ENCODE measurements around the gene PRSS53.
A peak's percentile ranks its signal among the peaks of the same experiment; 100 is the strongest.

The PRSS53 gene

GRCh38 chr16:31117384-31118222, 28.9 kb upstream of the PRSS53 start, which contains the start of gene KAT8:
KAT8 (plus strand) TSS chr16:31117664; CDS start chr16:31117682, 18 bp downstream.
- H3K27me3 ChIP-seq (ENCODE audit: insufficient read depth, low read length), result no peaks in the 10 kb centered on the region
- WGBS, result under 1% methylated on average over 68 of the region's 68 CpGs
- H3K27ac ChIP-seq (ENCODE audit: low read depth, low read length), result peak within 1 kb of the TSS; percentile 97
- H3K9me3 ChIP-seq (ENCODE audit: insufficient read depth, low read depth, low read length), result no peaks in the 10 kb centered on the region
- H3K9ac ChIP-seq (ENCODE audit: low read depth, low read length), result peak within 1 kb of the TSS; percentile 87
- H3K4me1 ChIP-seq (ENCODE audit: insufficient read depth, low read length), result peaks cover 7% of the 10 kb centered on the region
- H3K36me3 ChIP-seq (ENCODE audit: insufficient read depth, low read length), result peaks cover 48% of the 10 kb centered on the region
- H3K4me3 ChIP-seq (ENCODE audit: low read length), result peak within 1 kb of the TSS; percentile 89

GRCh38 chr16:31114468-31114867, 25.7 kb upstream of the PRSS53 start:
- WGBS, result 95% methylated on average over 8 of the region's 8 CpGs
- H3K9ac ChIP-seq (ENCODE audit: low read depth, low read length), result no peak overlapping the region
- no peak overlapping the region for H3K27ac ChIP-seq (ENCODE audit: low read depth, low read length)
- peaks cover 7% of the 10 kb centered on the region for H3K4me1 ChIP-seq (ENCODE audit: insufficient read depth, low read length)
- no peak overlapping the region for H3K4me3 ChIP-seq (ENCODE audit: low read length)
- no peaks in the 10 kb centered on the region for H3K27me3 ChIP-seq (ENCODE audit: insufficient read depth, low read length)
- H3K9me3 ChIP-seq (ENCODE audit: insufficient read depth, low read depth, low read length), result no peaks in the 10 kb centered on the region
- peaks cover 48% of the 10 kb centered on the region for H3K36me3 ChIP-seq (ENCODE audit: insufficient read depth, low read length)

- Histone ChIP-seq H3K9me3 (ENCODE audit: insufficient read depth, low read depth, low read length) (no peaks in the 10 kb centered on the region), H3K9ac (ENCODE audit: low read depth, low read length) (no peak overlapping the region), H3K27ac (ENCODE audit: low read depth, low read length) (no peak overlapping the region), H3K36me3 (ENCODE audit: insufficient read depth, low read length) (peaks cover 42% of the 10 kb centered on the region), H3K27me3 (ENCODE audit: insufficient read depth, low read length) (no peaks in the 10 kb centered on the region), H3K4me3 (ENCODE audit: low read length) (no peak overlapping the region), H3K4me1 (ENCODE audit: insufficient read depth, low read length) (peaks cover 5% of the 10 kb centered on the region)
- WGBS, result 92% methylated on average over 5 of the region's 5 CpGs
These were observed 24.7 kb upstream of the PRSS53 start for GRCh38 chr16:31113121-31114120.

- Histone ChIP-seq H3K27ac (ENCODE audit: low read depth, low read length) (no peak overlapping the region), H3K4me1 (ENCODE audit: insufficient read depth, low read length) (no peaks in the 10 kb centered on the region), H3K27me3 (ENCODE audit: insufficient read depth, low read length) (no peaks in the 10 kb centered on the region), H3K9ac (ENCODE audit: low read depth, low read length) (no peak overlapping the region), H3K9me3 (ENCODE audit: insufficient read depth, low read depth, low read length) (no peaks in the 10 kb centered on the region), H3K36me3 (ENCODE audit: insufficient read depth, low read length) (peaks cover 42% of the 10 kb centered on the region), H3K4me3 (ENCODE audit: low read length) (no peak overlapping the region)
- 93% methylated on average over 2 of the region's 2 CpGs for WGBS
These were observed 24.0 kb upstream of the PRSS53 start for GRCh38 chr16:31112711-31113110.

- WGBS, result 95% methylated on average over 23 of the region's 23 CpGs
- H3K9ac ChIP-seq (ENCODE audit: low read depth, low read length), result no peak overlapping the region
- no peaks in the 10 kb centered on the region for H3K9me3 ChIP-seq (ENCODE audit: insufficient read depth, low read depth, low read length)
- peaks cover 42% of the 10 kb centered on the region for H3K36me3 ChIP-seq (ENCODE audit: insufficient read depth, low read length)
- H3K27ac ChIP-seq (ENCODE audit: low read depth, low read length), result no peak overlapping the region
- no peaks in the 10 kb centered on the region for H3K27me3 ChIP-seq (ENCODE audit: insufficient read depth, low read length)
- no peaks in the 10 kb centered on the region for H3K4me1 ChIP-seq (ENCODE audit: insufficient read depth, low read length)
- H3K4me3 ChIP-seq (ENCODE audit: low read length), result no peak overlapping the region
These were observed 23.2 kb upstream of the PRSS53 start for GRCh38 chr16:31111881-31112466.

- Histone ChIP-seq H3K4me3 (ENCODE audit: low read length) (no peak overlapping the region), H3K4me1 (ENCODE audit: insufficient read depth, low read length) (no peaks in the 10 kb centered on the region), H3K9me3 (ENCODE audit: insufficient read depth, low read depth, low read length) (no peaks in the 10 kb centered on the region), H3K36me3 (ENCODE audit: insufficient read depth, low read length) (peaks cover 42% of the 10 kb centered on the region), H3K27me3 (ENCODE audit: insufficient read depth, low read length) (no peaks in the 10 kb centered on the region), H3K27ac (ENCODE audit: low read depth, low read length) (no peak overlapping the region), H3K9ac (ENCODE audit: low read depth, low read length) (no peak overlapping the region)
- WGBS, result 92% methylated on average over 26 of the region's 26 CpGs
These were observed 21.6 kb upstream of the PRSS53 start for GRCh38 chr16:31110106-31111034.

GRCh38 chr16:31109622-31110021, 20.9 kb upstream of the PRSS53 start:
- no peaks in the 10 kb centered on the region for H3K4me1 ChIP-seq (ENCODE audit: insufficient read depth, low read length)
- no peak overlapping the region for H3K9ac ChIP-seq (ENCODE audit: low read depth, low read length)
- H3K27ac ChIP-seq (ENCODE audit: low read depth, low read length), result no peak overlapping the region
- 95% methylated on average over 12 of the region's 12 CpGs for WGBS
- H3K4me3 ChIP-seq (ENCODE audit: low read length), result peak overlapping the region; percentile 83; the same call in 1 of the 2 replicates
- H3K9me3 ChIP-seq (ENCODE audit: insufficient read depth, low read depth, low read length), result no peaks in the 10 kb centered on the region
- H3K36me3 ChIP-seq (ENCODE audit: insufficient read depth, low read length), result peaks cover 42% of the 10 kb centered on the region
- H3K27me3 ChIP-seq (ENCODE audit: insufficient read depth, low read length), result no peaks in the 10 kb centered on the region

- Histone ChIP-seq H3K4me3 (ENCODE audit: low read length) (peak overlapping the region; percentile 83), H3K36me3 (ENCODE audit: insufficient read depth, low read length) (peaks cover 40% of the 10 kb centered on the region), H3K27me3 (ENCODE audit: insufficient read depth, low read length) (no peaks in the 10 kb centered on the region), H3K9me3 (ENCODE audit: insufficient read depth, low read depth, low read length) (no peaks in the 10 kb centered on the region), H3K4me1 (ENCODE audit: insufficient read depth, low read length) (no peaks in the 10 kb centered on the region), H3K27ac (ENCODE audit: low read depth, low read length) (no peak overlapping the region), H3K9ac (ENCODE audit: low read depth, low read length) (peak overlapping the region; percentile 73)
- WGBS, result 62% methylated on average over 57 of the region's 57 CpGs
These were observed 20.2 kb upstream of the PRSS53 start for GRCh38 chr16:31108794-31109558.

- Histone ChIP-seq H3K9ac (ENCODE audit: low read depth, low read length) (peak within 1 kb of the TSS; percentile 73), H3K4me1 (ENCODE audit: insufficient read depth, low read length) (no peaks in the 10 kb centered on the region), H3K36me3 (ENCODE audit: insufficient read depth, low read length) (peaks cover 40% of the 10 kb centered on the region), H3K27ac (ENCODE audit: low read depth, low read length) (no peak within 1 kb of the TSS), H3K9me3 (ENCODE audit: insufficient read depth, low read depth, low read length) (no peaks in the 10 kb centered on the region), H3K27me3 (ENCODE audit: insufficient read depth, low read length) (no peaks in the 10 kb centered on the region), H3K4me3 (ENCODE audit: low read length) (peak within 1 kb of the TSS; percentile 83)
- 5% methylated on average over 68 of the region's 68 CpGs for WGBS
These were observed 19.5 kb upstream of the PRSS53 start, which contains the start of gene BCKDK for GRCh38 chr16:31108035-31108793. BCKDK (plus strand) TSS chr16:31108386; CDS start chr16:31109224, 838 bp downstream.

Data from HUES64 (cell line).